HEK293 (cell line): Measurements from ENCODE around the gene SAG.

Experiments used
- CTCF ChIP-seq: fragments of 450-650 bp; formaldehyde crosslinking; IDR thresholded peaks from 2 replicates; pipeline ENCODE4 v1.5.1; 2016; ENCODE audit warnings: missing biosample characterization, missing genetic modification characterization
- KLF16 ChIP-seq: fragments of 450-650 bp; formaldehyde crosslinking; IDR thresholded peaks from 2 replicates; pipeline ENCODE4 v1.5.1; 2017; ENCODE audit warnings: missing biosample characterization, missing genetic modification characterization
- PATZ1 ChIP-seq: fragments of 450-650 bp; formaldehyde crosslinking; IDR thresholded peaks from 2 replicates; pipeline ENCODE4 v1.5.1; 2016; ENCODE audit warnings: missing biosample characterization, missing genetic modification characterization
- REST ChIP-seq: fragments of 450-650 bp; formaldehyde crosslinking; IDR thresholded peaks from 2 replicates; pipeline ENCODE4 v1.5.1; 2016; ENCODE audit warnings: missing biosample characterization, missing genetic modification characterization
- SP2 ChIP-seq: fragments of 450-650 bp; formaldehyde crosslinking; IDR thresholded peaks from 2 replicates; pipeline ENCODE4 v1.5.1; 2016; ENCODE audit warnings: missing biosample characterization, missing genetic modification characterization
- WT1 ChIP-seq: fragments of 450-650 bp; formaldehyde crosslinking; IDR thresholded peaks from 2 replicates; pipeline ENCODE4 v1.5.1; 2016; ENCODE audit warnings: missing biosample characterization, missing genetic modification characterization
- ZBTB1 ChIP-seq: fragments of 450-650 bp; formaldehyde crosslinking; IDR thresholded peaks from 2 replicates; pipeline ENCODE4 v1.5.1; 2016; ENCODE audit warnings: missing biosample characterization, missing genetic modification characterization
- ZBTB20 ChIP-seq: fragments of 450-650 bp; formaldehyde crosslinking; IDR thresholded peaks from 2 replicates; pipeline ENCODE4 v1.5.1; 2016; ENCODE audit warnings: missing biosample characterization, missing genetic modification characterization
- ZBTB49 ChIP-seq: fragments of 450-650 bp; formaldehyde crosslinking; IDR thresholded peaks from 2 replicates; pipeline ENCODE4 v1.5.1; 2016; ENCODE audit warnings: missing biosample characterization, missing genetic modification characterization, low read depth
- ZNF266 ChIP-seq: fragments of 450-650 bp; formaldehyde crosslinking; IDR thresholded peaks from 2 replicates; pipeline ENCODE4 v1.5.1; 2016; ENCODE audit warnings: missing biosample characterization, missing genetic modification characterization, low read depth
- ZNF670 ChIP-seq: fragments of 450-650 bp; formaldehyde crosslinking; IDR thresholded peaks from 2 replicates; pipeline ENCODE4 v1.5.1; 2016; ENCODE audit warnings: missing biosample characterization, missing genetic modification characterization, low read depth
- ZNF677 ChIP-seq: fragments of 450-650 bp; IDR thresholded peaks from 2 replicates; pipeline ENCODE4 v1.5.0; 2018; ENCODE audit warnings: missing biosample characterization, mild to moderate bottlenecking, missing genetic modification characterization, moderate library complexity
- ZNF747 ChIP-seq: fragments of 450-650 bp; formaldehyde crosslinking; IDR thresholded peaks from 2 replicates; pipeline ENCODE4 v1.5.1; 2016; ENCODE audit warnings: missing biosample characterization, missing genetic modification characterization
- ZNF830 ChIP-seq: fragments of 450-650 bp; IDR thresholded peaks from 2 replicates; pipeline ENCODE4 v1.5.0; 2018; ENCODE audit warnings: missing biosample characterization, missing genetic modification characterization, low read depth, mild to moderate bottlenecking, moderate library complexity

GRCh38 chr2:233263045-233263570 lies 44.5 kb upstream of the SAG start:
- TF ChIP-seq ZNF670 (tag by site-specific recombination) (no peak), ZNF830 (no peak), CTCF (tag by site-specific recombination) (no peak), KLF16 (tag by site-specific recombination) (no peak), SP2 (tag by site-specific recombination) (no peak), WT1 (no peak), ZBTB20 (no peak), REST (tag by site-specific recombination) (no peak), PATZ1 (tag by site-specific recombination) (no peak), ZNF677 (tag by site-specific recombination) (no peak), ZNF266 (tag by site-specific recombination) (no peak), ZBTB49 (tag by site-specific recombination) (no peak), ZNF747 (no peak), ZBTB1 (no peak)
